Activated CD8-positive, alpha-beta memory T cell treated with anti-CD3 and anti-CD28 coated beads for 1 hour (primary cell): Measurements from ENCODE around the gene FDX1.

Experiments
- DNase-seq, 2 donors: peaks; one replicate each; pipeline ENCODE4 v3.0.0-alpha.2; 2020; ENCODE audit warnings: low read depth in 1 of 2; ENCODE audit errors: extremely low read depth in 1 of 2

The FDX1 gene

GRCh38 chr11:110465231-110465630 lies 35.5 kb downstream of the FDX1 start:
- DNase-seq, result no peak

GRCh38 chr11:110467556-110467955 lies 37.8 kb downstream of the FDX1 start:
- DNase-seq, result no peak

- no peak for DNase-seq
These were observed 38.4 kb downstream of the FDX1 start for GRCh38 chr11:110468121-110468520.

GRCh38 chr11:110469127-110469526 lies 39.4 kb downstream of the FDX1 start:
- no peak for DNase-seq

GRCh38 chr11:110470716-110471115 lies 41.0 kb downstream of the FDX1 start:
- DNase-seq, result no peak

- DNase-seq, result no peak
These were observed 41.6 kb downstream of the FDX1 start for GRCh38 chr11:110471371-110471770.

- no peak for DNase-seq
These were observed 43.1 kb downstream of the FDX1 start for GRCh38 chr11:110472858-110473257.

- no peak for DNase-seq
These were observed 44.0 kb downstream of the FDX1 start for GRCh38 chr11:110473706-110474105.

- no peak for DNase-seq
These were observed 44.8 kb downstream of the FDX1 start for GRCh38 chr11:110474578-110474977.

GRCh38 chr11:110475671-110476070 lies 45.9 kb downstream of the FDX1 start:
- DNase-seq, result no peak

- DNase-seq, result no peak
These were observed 48.7 kb downstream of the FDX1 start for GRCh38 chr11:110478410-110478809.

GRCh38 chr11:110479108-110480101 lies 49.7 kb downstream of the FDX1 start:
- no peak for DNase-seq

- no peak for DNase-seq
These were observed 51.8 kb downstream of the FDX1 start for GRCh38 chr11:110481523-110481922.

- no peak for DNase-seq
These were observed 56.4 kb downstream of the FDX1 start for GRCh38 chr11:110486156-110486555.

- no peak for DNase-seq
These were observed 58.7 kb downstream of the FDX1 start for GRCh38 chr11:110488446-110488845.

GRCh38 chr11:110490886-110491285 lies 61.1 kb downstream of the FDX1 start:
- DNase-seq, result no peak

GRCh38 chr11:110491577-110492320 lies 62.0 kb downstream of the FDX1 start:
- DNase-seq, result no peak

GRCh38 chr11:110492321-110492685 lies 62.6 kb downstream of the FDX1 start:
- DNase-seq, result no peak

GRCh38 chr11:110493346-110493745 lies 63.6 kb downstream of the FDX1 start:
- no peak for DNase-seq

- DNase-seq, result no peak
These were observed 67.7 kb downstream of the FDX1 start for GRCh38 chr11:110497231-110497978.

- no peak for DNase-seq
These were observed 71.7 kb downstream of the FDX1 start for GRCh38 chr11:110501428-110501827.
